ENCODE results near the gene NRCAM. TPM values are rescaled to one million over a fixed set of nuclear protein-coding genes. Genes with fewer than 3 reads are reported as not detected.
"Not testable (repeated sequence)": the region's sequence is repeated elsewhere in the genome, so short reads cannot be mapped to it uniquely, and the experiment has no call there.

The NRCAM gene
- total RNA-seq, 2 experiments from 2014 or later: 3.4 to 7.0 TPM

DNA sequence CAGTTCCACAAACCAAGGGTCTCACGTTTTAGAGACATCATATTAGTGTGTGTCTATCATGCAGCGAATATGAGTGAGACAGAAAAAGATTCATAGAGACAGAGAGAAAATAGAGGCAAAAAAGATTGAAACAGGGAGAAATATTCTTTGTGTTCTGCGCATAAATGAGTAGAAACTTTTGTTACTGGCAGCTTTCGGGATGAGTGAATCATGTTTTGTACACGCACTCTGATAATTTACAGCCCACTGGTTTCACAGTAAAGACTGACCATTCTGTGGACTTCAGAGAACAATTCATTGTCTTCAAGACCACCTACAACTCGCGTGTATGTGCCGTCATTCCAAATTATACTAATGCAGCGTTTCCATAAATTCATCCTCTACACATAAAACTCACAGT, 60.2 kb downstream of the NRCAM start:
- Histone ChIP-seq H3K4me1 (ENCODE audit: insufficient read depth, low read length) (no peaks in the 10 kb centered on the region), H3K27ac (ENCODE audit: low read depth in 1 of 2, low read length in 2 of 2) (no peak overlapping the region), H3K36me3 (ENCODE audit: insufficient read depth, low read length) (no peaks in the 10 kb centered on the region), H3K4me3 (ENCODE audit: low read length) (no peak overlapping the region), H3K27me3 (ENCODE audit: control insufficient read depth in 1 of 2, insufficient read depth in 2 of 2, low read length in 2 of 2) (peaks cover 4 to 6% of the 10 kb centered on the region in 2 experiments), H3K9me3 (ENCODE audit: control insufficient read depth in 1 of 2, insufficient read depth in 1 of 2, low read length in 2 of 2) (no peaks in the 10 kb centered on the region)
- intact Hi-C loops (cut with DNase I, micrococcal nuclease): no loop called here
- TF ChIP-seq, protein P1, sequence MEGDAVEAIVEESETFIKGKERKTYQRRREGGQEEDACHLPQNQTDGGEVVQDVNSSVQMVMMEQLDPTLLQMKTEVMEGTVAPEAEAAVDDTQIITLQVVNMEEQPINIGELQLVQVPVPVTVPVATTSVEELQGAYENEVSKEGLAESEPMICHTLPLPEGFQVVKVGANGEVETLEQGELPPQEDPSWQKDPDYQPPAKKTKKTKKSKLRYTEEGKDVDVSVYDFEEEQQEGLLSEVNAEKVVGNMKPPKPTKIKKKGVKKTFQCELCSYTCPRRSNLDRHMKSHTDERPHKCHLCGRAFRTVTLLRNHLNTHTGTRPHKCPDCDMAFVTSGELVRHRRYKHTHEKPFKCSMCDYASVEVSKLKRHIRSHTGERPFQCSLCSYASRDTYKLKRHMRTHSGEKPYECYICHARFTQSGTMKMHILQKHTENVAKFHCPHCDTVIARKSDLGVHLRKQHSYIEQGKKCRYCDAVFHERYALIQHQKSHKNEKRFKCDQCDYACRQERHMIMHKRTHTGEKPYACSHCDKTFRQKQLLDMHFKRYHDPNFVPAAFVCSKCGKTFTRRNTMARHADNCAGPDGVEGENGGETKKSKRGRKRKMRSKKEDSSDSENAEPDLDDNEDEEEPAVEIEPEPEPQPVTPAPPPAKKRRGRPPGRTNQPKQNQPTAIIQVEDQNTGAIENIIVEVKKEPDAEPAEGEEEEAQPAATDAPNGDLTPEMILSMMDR (IDR thresholded peaks at IDR 0.05): no peak
- Mint-ChIP-seq H3K4me1 (ENCODE audit: low read depth) (no peaks in the 10 kb centered on the region), H3K27me3 (peaks cover 14% of the 10 kb centered on the region), H3K9me3 (no peaks in the 10 kb centered on the region), H3K27ac (no peak overlapping the region), H3K36me3 (ENCODE audit: low read depth) (no peaks in the 10 kb centered on the region), H3K4me3 (no peak overlapping the region)
- ChIA-PET CTCF (no interaction called here), POLR2A (no interaction called here)
- no peak for ATAC-seq (ENCODE audit: poor library complexity)
- DNase-seq: no peak

DNA sequence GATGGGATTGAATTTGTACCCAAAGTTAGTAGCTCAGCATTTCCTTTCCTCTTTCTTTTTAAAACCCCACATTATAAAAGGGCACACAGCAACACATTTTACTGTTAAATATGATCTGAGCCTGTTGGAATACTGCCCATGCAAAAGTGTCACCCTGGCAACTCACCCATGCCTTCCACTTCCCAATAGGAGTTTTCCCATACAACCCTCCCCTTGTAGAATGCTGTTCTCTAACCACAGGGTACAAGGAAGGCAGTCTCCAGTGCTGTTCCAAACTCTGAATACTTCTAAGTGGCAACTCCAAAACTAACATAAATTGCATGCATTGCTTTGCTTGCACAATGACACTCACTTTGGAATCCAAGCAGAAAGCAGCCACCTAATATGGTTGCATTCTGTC, 60.8 kb downstream of the NRCAM start:
- H3K4me1 ChIP-seq (ENCODE audit: insufficient read depth, low read length): no peaks in the 10 kb centered on the region

DNA sequence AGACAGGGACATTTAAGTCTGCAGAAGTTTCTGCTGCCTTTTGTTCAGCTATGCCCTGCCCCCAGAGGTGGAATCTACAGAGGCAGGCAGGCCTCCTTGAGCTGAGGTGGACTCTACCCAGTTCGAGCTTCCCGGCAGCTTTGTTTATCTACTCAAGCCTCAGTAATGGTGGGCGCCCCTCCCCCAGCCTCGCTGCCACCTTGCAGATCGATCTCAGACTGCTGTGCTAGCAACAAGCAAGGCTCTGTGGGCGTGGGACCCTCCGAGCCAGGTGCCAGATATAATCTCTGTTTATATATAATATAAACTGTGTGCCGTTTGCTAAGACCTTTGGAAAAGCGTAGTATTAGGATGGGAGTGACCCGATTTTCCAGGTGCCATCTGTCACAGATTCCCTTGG, 63.1 kb downstream of the NRCAM start:
- H3K27ac Mint-ChIP-seq; DNase-seq; H3K36me3 Mint-ChIP-seq (ENCODE audit: low read depth); H3K9me3 ChIP-seq (ENCODE audit: control insufficient read depth in 1 of 2, insufficient read depth in 1 of 2, low read length in 2 of 2); H3K4me3 ChIP-seq (ENCODE audit: low read length); CTCF ChIA-PET; H3K27me3 ChIP-seq (ENCODE audit: control insufficient read depth in 1 of 2, insufficient read depth in 2 of 2, low read length in 2 of 2); H3K27ac ChIP-seq (ENCODE audit: low read depth in 1 of 2, low read length in 2 of 2); intact Hi-C loops (cut with DNase I, micrococcal nuclease); H3K4me1 Mint-ChIP-seq (ENCODE audit: low read depth); H3K4me1 ChIP-seq (ENCODE audit: insufficient read depth, low read length); ATAC-seq (ENCODE audit: poor library complexity); H3K4me3 Mint-ChIP-seq; POLR2A ChIA-PET; H3K27me3 Mint-ChIP-seq; H3K36me3 ChIP-seq (ENCODE audit: insufficient read depth, low read length); H3K9me3 Mint-ChIP-seq: not testable (repeated sequence)

More for the DNA sequence above, 60.8 kb downstream of the NRCAM start:
- DNase-seq (no peak), ATAC-seq (ENCODE audit: poor library complexity) (no peak)
- Histone ChIP-seq H3K9me3 (ENCODE audit: control insufficient read depth in 1 of 2, insufficient read depth in 1 of 2, low read length in 2 of 2) (no peaks in the 10 kb centered on the region), H3K27ac (ENCODE audit: low read depth in 1 of 2, low read length in 2 of 2) (no peak overlapping the region), H3K4me3 (ENCODE audit: low read length) (no peak overlapping the region), H3K27me3 (ENCODE audit: control insufficient read depth in 1 of 2, insufficient read depth in 2 of 2, low read length in 2 of 2) (peaks cover 4 to 6% of the 10 kb centered on the region in 2 experiments), H3K36me3 (ENCODE audit: insufficient read depth, low read length) (no peaks in the 10 kb centered on the region)
- intact Hi-C loops (cut with DNase I, micrococcal nuclease): no loop called here
- H3K27ac Mint-ChIP-seq: no peak overlapping the region
- TF ChIP-seq, protein P1 (IDR thresholded peaks at IDR 0.05): no peak
- CTCF ChIA-PET: no interaction called here
- H3K4me3 Mint-ChIP-seq: no peak overlapping the region
- no peaks in the 10 kb centered on the region for H3K36me3 Mint-ChIP-seq (ENCODE audit: low read depth)
- peaks cover 14% of the 10 kb centered on the region for H3K27me3 Mint-ChIP-seq
- H3K9me3 Mint-ChIP-seq: no peaks in the 10 kb centered on the region
- H3K4me1 Mint-ChIP-seq (ENCODE audit: low read depth): no peaks in the 10 kb centered on the region
- POLR2A ChIA-PET: no interaction called here

DNA sequence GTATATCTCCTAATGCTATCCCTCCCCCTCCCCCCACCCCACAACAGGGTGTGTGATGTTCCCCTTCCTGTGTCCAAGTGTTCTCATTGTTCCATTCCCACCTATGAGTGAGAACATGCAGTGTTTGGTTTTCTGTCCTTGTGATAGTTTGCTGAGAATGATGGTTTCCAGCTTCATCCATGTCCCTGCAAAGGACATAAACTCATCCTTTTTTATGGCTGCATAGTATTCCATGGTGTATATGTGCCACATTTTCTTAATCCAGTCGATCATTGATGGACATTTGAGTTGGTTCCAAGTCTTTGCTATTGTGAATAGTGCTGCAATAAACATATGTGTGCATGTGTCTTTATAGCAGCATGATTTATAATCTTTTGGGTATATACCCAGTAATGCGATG, 68.5 kb downstream of the NRCAM start:
- H3K27me3 ChIP-seq (ENCODE audit: control insufficient read depth in 1 of 2, insufficient read depth in 2 of 2, low read length in 2 of 2); H3K27ac ChIP-seq (ENCODE audit: low read depth in 1 of 2, low read length in 2 of 2); DNase-seq; H3K9me3 ChIP-seq (ENCODE audit: control insufficient read depth in 1 of 2, insufficient read depth in 1 of 2, low read length in 2 of 2); CTCF ChIA-PET; H3K36me3 Mint-ChIP-seq (ENCODE audit: low read depth); H3K9me3 Mint-ChIP-seq; H3K27ac Mint-ChIP-seq; H3K4me3 ChIP-seq (ENCODE audit: low read length); ATAC-seq (ENCODE audit: poor library complexity); H3K27me3 Mint-ChIP-seq; H3K4me1 ChIP-seq (ENCODE audit: insufficient read depth, low read length); intact Hi-C loops (cut with DNase I, micrococcal nuclease); H3K36me3 ChIP-seq (ENCODE audit: insufficient read depth, low read length); H3K4me1 Mint-ChIP-seq (ENCODE audit: low read depth); H3K4me3 Mint-ChIP-seq; POLR2A ChIA-PET: not testable (repeated sequence)
